Activated CD4-positive, alpha-beta T cell treated with anti-CD3 and anti-CD28 coated beads, Interleukin-2, amount 10 ng/mL, durations not matched to agents 7 days and 5 days (primary cell): Measurements from ENCODE around the gene RASSF7. TPM values are rescaled to one million over a fixed set of nuclear protein-coding genes. Genes with fewer than 3 reads are reported as not detected.
"Not testable (repeated sequence)": the region's sequence is repeated elsewhere in the genome, so short reads cannot be mapped to it uniquely, and the experiment has no call there.

Source experiments
- CTCF ChIA-PET: fragments of 350-600 bp; sonication (Branson Sonifier 250); formaldehyde crosslinking; loops from one replicate; lab custom pipeline; 2021; ENCODE audit warnings: antibody characterized with exemption; lab: Charles Lee
- POLR2A ChIA-PET: fragments of 350-600 bp; sonication (Branson Sonifier 250); formaldehyde crosslinking; loops from one replicate; lab custom pipeline; 2021; ENCODE audit warnings: antibody characterized with exemption; lab: Charles Lee
- DNase-seq: peaks from one replicate; pipeline ENCODE4 v3.0.0-alpha.2; 2020
- H3K27ac Mint-ChIP-seq: one replicate; pipeline ENCODE4 v1.8.0; 2021; ENCODE audit warnings: mild to moderate bottlenecking, moderate library complexity, mixed read lengths
- H3K27me3 Mint-ChIP-seq: one replicate; pipeline ENCODE4 v1.8.0; 2021; ENCODE audit warnings: mixed read lengths
- H3K36me3 Mint-ChIP-seq: one replicate; pipeline ENCODE4 v1.8.0; 2021; ENCODE audit warnings: low read depth, mixed read lengths
- H3K4me1 Mint-ChIP-seq: one replicate; pipeline ENCODE4 v1.8.0; 2021; ENCODE audit warnings: mixed read lengths
- H3K4me3 Mint-ChIP-seq: one replicate; pipeline ENCODE4 v1.8.0; 2021; ENCODE audit warnings: mild to moderate bottlenecking, moderate library complexity, mixed read lengths
- H3K9me3 Mint-ChIP-seq: one replicate; pipeline ENCODE4 v1.8.0; 2021; ENCODE audit warnings: mixed read lengths
- total RNA-seq, 2 experiments: library from RNA; stranded (reverse); gene quantifications; one replicate each; pipeline ENCODE4 v1.2.3, GENCODE V29; 2021

Gene RASSF7
- total RNA-seq, 2 experiments from 2014 or later, result 30.7 to 38.1 TPM

- peaks cover 9% of the 10 kb centered on the region for H3K36me3 Mint-ChIP-seq
Observed at GRCh38 chr11:567629-568292, 7.0 kb downstream of the RASSF7 start.

GRCh38 chr11:568306-569157 lies 7.8 kb downstream of the RASSF7 start:
- peak; percentile 94 for DNase-seq
- H3K9me3 Mint-ChIP-seq, result no peaks in the 10 kb centered on the region
- peaks cover 7% of the 10 kb centered on the region for H3K36me3 Mint-ChIP-seq
- H3K27me3 Mint-ChIP-seq, result no peaks in the 10 kb centered on the region
- CTCF ChIA-PET, result interaction anchor here (0.6 to 1.7 kb wide), 4 partner anchors 13 to 1434 kb away, joined by 3 to 7 read pairs (median 3); no protein-coding TSS in a partner anchor
- POLR2A ChIA-PET, result no interaction called here
- peaks cover 23% of the 10 kb centered on the region for H3K4me1 Mint-ChIP-seq
- peak overlapping the region; percentile 88 for H3K27ac Mint-ChIP-seq
- H3K4me3 Mint-ChIP-seq, result peak overlapping the region; percentile 79

More at GRCh38 chr11:567629-568292, 7.0 kb downstream of the RASSF7 start:
- no peaks in the 10 kb centered on the region for H3K9me3 Mint-ChIP-seq
- POLR2A ChIA-PET, result no interaction called here
- peak overlapping the region; percentile 85 for H3K4me3 Mint-ChIP-seq
- no peak for DNase-seq
- peaks cover 22% of the 10 kb centered on the region for H3K4me1 Mint-ChIP-seq
- peak overlapping the region; percentile 86 for H3K27ac Mint-ChIP-seq
- no peaks in the 10 kb centered on the region for H3K27me3 Mint-ChIP-seq
- CTCF ChIA-PET, result interaction anchor here (0.5 to 1.9 kb wide), 5 partner anchors 10 to 49 kb away, joined by 3 to 7 read pairs (median 3); no protein-coding TSS in a partner anchor

- Mint-ChIP-seq H3K36me3 (peaks cover 3% of the 10 kb centered on the region), H3K4me3 (peak overlapping the region; percentile 79), H3K4me1 (peaks cover 25% of the 10 kb centered on the region), H3K27ac (peak overlapping the region; percentile 88), H3K9me3 (no peaks in the 10 kb centered on the region), H3K27me3 (peaks cover 3% of the 10 kb centered on the region)
- no peak for DNase-seq
- POLR2A ChIA-PET, result no interaction called here
- CTCF ChIA-PET, result interaction anchor here (0.6 to 1.7 kb wide), 5 partner anchors 14 to 1433 kb away, joined by 3 to 7 read pairs (median 3); no protein-coding TSS in a partner anchor
Observed at GRCh38 chr11:569158-569885, 8.6 kb downstream of the RASSF7 start.

- no peak overlapping the region for H3K4me3 Mint-ChIP-seq
Observed at GRCh38 chr11:571802-572185, 11.0 kb downstream of the RASSF7 start.

GRCh38 chr11:573146-573759 lies 12.5 kb downstream of the RASSF7 start:
- H3K4me3 Mint-ChIP-seq, result no peak overlapping the region

More at GRCh38 chr11:571802-572185, 11.0 kb downstream of the RASSF7 start:
- Mint-ChIP-seq H3K27ac (no peak overlapping the region), H3K4me1 (peaks cover 29% of the 10 kb centered on the region), H3K9me3 (no peaks in the 10 kb centered on the region), H3K36me3 (peaks cover 3% of the 10 kb centered on the region), H3K27me3 (peaks cover 7% of the 10 kb centered on the region)
- POLR2A ChIA-PET, result no interaction called here
- CTCF ChIA-PET, result no interaction called here
- no peak for DNase-seq

GRCh38 chr11:574031-574570 lies 13.3 kb downstream of the RASSF7 start:
- H3K9me3 Mint-ChIP-seq, H3K27me3 Mint-ChIP-seq, POLR2A ChIA-PET, H3K36me3 Mint-ChIP-seq, CTCF ChIA-PET: not testable (repeated sequence)
- Mint-ChIP-seq H3K27ac (peak overlapping the region; percentile 28), H3K4me1 (peaks cover 39% of the 10 kb centered on the region), H3K4me3 (peak overlapping the region; percentile 78)
- DNase-seq, result peak; percentile 37

More at GRCh38 chr11:573146-573759, 12.5 kb downstream of the RASSF7 start:
- peaks cover 31% of the 10 kb centered on the region for H3K4me1 Mint-ChIP-seq
- POLR2A ChIA-PET, result no interaction called here
- no peaks in the 10 kb centered on the region for H3K9me3 Mint-ChIP-seq
- no peak for DNase-seq
- H3K36me3 Mint-ChIP-seq, result peaks cover 4% of the 10 kb centered on the region
- H3K27me3 Mint-ChIP-seq, result peaks cover 7% of the 10 kb centered on the region
- CTCF ChIA-PET, result no interaction called here
- H3K27ac Mint-ChIP-seq, result no peak overlapping the region

- Mint-ChIP-seq H3K9me3 (no peaks in the 10 kb centered on the region), H3K27me3 (peaks cover 7% of the 10 kb centered on the region), H3K27ac (peak overlapping the region; percentile 79), H3K4me1 (peaks cover 46% of the 10 kb centered on the region), H3K36me3 (peaks cover 9% of the 10 kb centered on the region), H3K4me3 (peak overlapping the region; percentile 78)
- ChIA-PET POLR2A (interaction anchor here (0.6 kb wide), 2 partner anchors 35 to 48 kb away, joined by 3 to 8 read pairs; no protein-coding TSS in a partner anchor), CTCF (interaction anchor here (1.4 to 1.8 kb wide), 5 partner anchors 10 to 56 kb away, joined by 3 to 7 read pairs (median 4); no protein-coding TSS in a partner anchor)
- no peak for DNase-seq
Observed at GRCh38 chr11:574632-575312, 14.0 kb downstream of the RASSF7 start.

GRCh38 chr11:575313-575995 lies 14.7 kb downstream of the RASSF7 start:
- Mint-ChIP-seq H3K27ac (peak overlapping the region; percentile 79), H3K4me3 (peak overlapping the region; percentile 78), H3K36me3 (peaks cover 9% of the 10 kb centered on the region), H3K9me3 (no peaks in the 10 kb centered on the region), H3K27me3 (peaks cover 7% of the 10 kb centered on the region), H3K4me1 (peaks cover 49% of the 10 kb centered on the region)
- ChIA-PET POLR2A (interaction anchor here (0.5 to 0.7 kb wide), 6 partner anchors 10 to 127 kb away, joined by 3 to 8 read pairs (median 3); no protein-coding TSS in a partner anchor), CTCF (interaction anchor here (0.7 to 1.8 kb wide), 9 partner anchors 9 to 338 kb away, joined by 3 to 7 read pairs (median 4); no protein-coding TSS in a partner anchor)
- no peak for DNase-seq

GRCh38 chr11:575996-576768 lies 15.4 kb downstream of the RASSF7 start, which contains the start of gene PHRF1:
PHRF1 (plus strand) TSS chr11:576470; CDS start chr11:581513, 5,043 bp downstream.
- H3K27me3 Mint-ChIP-seq, result peaks cover 7% of the 10 kb centered on the region
- H3K27ac Mint-ChIP-seq, result peak within 1 kb of the TSS; percentile 100
- H3K36me3 Mint-ChIP-seq, result peaks cover 11% of the 10 kb centered on the region
- H3K9me3 Mint-ChIP-seq, result no peaks in the 10 kb centered on the region
- ChIA-PET POLR2A (interaction anchor here (0.5 to 0.7 kb wide), 5 partner anchors 10 to 127 kb away, joined by 3 to 4 read pairs (median 3); no protein-coding TSS in a partner anchor), CTCF (interaction anchor here (0.7 to 1.8 kb wide), 9 partner anchors 9 to 338 kb away, joined by 3 to 7 read pairs (median 4); no protein-coding TSS in a partner anchor)
- peaks cover 53% of the 10 kb centered on the region for H3K4me1 Mint-ChIP-seq
- H3K4me3 Mint-ChIP-seq, result peak within 1 kb of the TSS; percentile 91
- peak; percentile 94 for DNase-seq
